Uterus (tissue), 2 donors: Measurements from ENCODE around the gene VPS54.

Experiments used
- CTCF ChIP-seq, 4 experiments: fragments of 200-600 bp in 2 of 4; fragments of 450-650 bp in 2 of 4; sonication (generic) in 2 of 4; IDR thresholded peaks; one replicate each; pipeline ENCODE4 v1.5.1; 2016 to 2019; ENCODE audit warnings: antibody characterized with exemption in 4 of 4, mild to moderate bottlenecking in 2 of 4, moderate library complexity in 1 of 4
- POLR2A ChIP-seq, 2 donors: fragments of 450-650 bp; IDR thresholded peaks; one replicate each; pipeline ENCODE4 v1.6.1; 2016; ENCODE audit warnings: antibody characterized with exemption in 2 of 2, mild to moderate bottlenecking in 1 of 2, moderate library complexity in 1 of 2

GRCh38 chr2:64003239-64003638, 16.0 kb downstream of the VPS54 start:
- no peak for TF ChIP-seq CTCF (IDR thresholded peaks at IDR 0.05)
- TF ChIP-seq POLR2A (IDR thresholded peaks at IDR 0.05): no peak
